CD14-positive monocyte (primary cell): ENCODE results near the gene TCEANC. TPM values are rescaled to one million over a fixed set of nuclear protein-coding genes. Genes with fewer than 3 reads are reported as not detected.

Source experiments
- DNase-seq, 3 donors: peaks; one replicate each; pipeline ENCODE4 v3.0.0-alpha.2; 2011 to 2022
- H2AFZ ChIP-seq: 2 replicates; pipeline ENCODE4 v1.6.0; 2012; ENCODE audit warnings: mild to moderate bottlenecking, low read depth, low read length, inconsistent platforms; ENCODE audit not compliant: insufficient read depth, poor library complexity, severe bottlenecking
- H3K27ac ChIP-seq, 2 donors: 1 replicate in 1 of 2; 2 replicates in 1 of 2; pipeline ENCODE4 v1.5.1; 2012 to 2013; ENCODE audit warnings: low read length in 2 of 2, control low read depth in 1 of 2, inconsistent platforms in 1 of 2, low read depth in 1 of 2, mild to moderate bottlenecking in 1 of 2
- H3K27me3 ChIP-seq, 2 donors: one replicate each; pipeline versions ENCODE4 v1.6.0 to v1.6.1; 2011 to 2013; ENCODE audit warnings: low read length in 2 of 2; ENCODE audit not compliant: control insufficient read depth in 2 of 2, insufficient read depth in 2 of 2
- H3K36me3 ChIP-seq, 2 donors: replicated peaks in 1 of 2; 1 replicate in 1 of 2; 2 replicates in 1 of 2; pipeline versions ENCODE4 v1.5.1 to v1.6.1; 2012 to 2013; ENCODE audit warnings: low read length in 2 of 2, control low read depth in 1 of 2, inconsistent platforms in 1 of 2, mild to moderate bottlenecking in 1 of 2; ENCODE audit not compliant: insufficient read depth in 2 of 2, control insufficient read depth in 1 of 2
- H3K4me1 ChIP-seq, 2 donors: 1 replicate in 1 of 2; 2 replicates in 1 of 2; pipeline versions ENCODE4 v1.5.1 to v1.6.1; 2012 to 2013; ENCODE audit warnings: low read length in 2 of 2, control low read depth in 1 of 2, inconsistent platforms in 1 of 2, mild to moderate bottlenecking in 1 of 2, moderate library complexity in 1 of 2; ENCODE audit not compliant: insufficient read depth in 2 of 2, control insufficient read depth in 1 of 2
- H3K4me2 ChIP-seq: replicated peaks from 2 replicates; pipeline ENCODE3; 2012; ENCODE audit warnings: low read length, moderate library complexity, mild to moderate bottlenecking; ENCODE audit not compliant: poor library complexity, severe bottlenecking; ENCODE audit errors: extremely low read depth
- H3K4me3 ChIP-seq, 3 experiments: fragments of 200-600 bp in 1 of 3; sonication (generic) in 1 of 3; replicated peaks in 1 of 3; 1 replicate in 2 of 3; 2 replicates in 1 of 3; pipeline ENCODE4 v1.5.1; 2011 to 2013; ENCODE audit warnings: low read length in 3 of 3, mild to moderate bottlenecking in 3 of 3, control low read depth in 2 of 3, low read depth in 2 of 3, inconsistent platforms in 1 of 3, moderate library complexity in 1 of 3
- H3K79me2 ChIP-seq: 2 replicates; pipeline ENCODE4 v1.6.0; 2012; ENCODE audit warnings: mild to moderate bottlenecking, control low read depth, inconsistent platforms, low read length, moderate library complexity; ENCODE audit not compliant: insufficient read depth
- H3K9ac ChIP-seq: 2 replicates; pipeline ENCODE4 v1.6.0; 2017; ENCODE audit warnings: low read length, mild to moderate bottlenecking; ENCODE audit not compliant: insufficient read depth, poor library complexity, severe bottlenecking
- H3K9me3 ChIP-seq, 2 donors: replicated peaks in 1 of 2; 1 replicate in 1 of 2; 2 replicates in 1 of 2; pipeline versions ENCODE4 v1.5.1 to v1.6.1; 2012 to 2013; ENCODE audit warnings: low read length in 2 of 2, control low read depth in 1 of 2; ENCODE audit not compliant: control insufficient read depth in 1 of 2, insufficient read depth in 1 of 2
- H4K20me1 ChIP-seq: 2 replicates; pipeline ENCODE4 v1.6.0; 2012; ENCODE audit warnings: mild to moderate bottlenecking, low read length, control low read depth, moderate library complexity; ENCODE audit not compliant: insufficient read depth
- H3K27ac Mint-ChIP-seq, 7 donors: one replicate each; pipeline ENCODE4 v1.8.0; 2020; ENCODE audit warnings: mild to moderate bottlenecking in 7 of 7, mixed read lengths in 7 of 7, moderate library complexity in 6 of 7, inconsistent platforms in 2 of 7
- H3K27me3 Mint-ChIP-seq, 3 donors: one replicate each; pipeline ENCODE4 v1.8.0; 2021 to 2022; ENCODE audit warnings: low read depth in 3 of 3, mild to moderate bottlenecking in 3 of 3, mixed read lengths in 3 of 3, moderate library complexity in 3 of 3, inconsistent platforms in 1 of 3
- H3K36me3 Mint-ChIP-seq, 2 donors: one replicate each; pipeline ENCODE4 v1.8.0; 2020; ENCODE audit warnings: mixed read lengths in 2 of 2, inconsistent platforms in 1 of 2, mild to moderate bottlenecking in 1 of 2
- H3K4me1 Mint-ChIP-seq: one replicate; pipeline ENCODE4 v1.8.0; 2020; ENCODE audit warnings: mild to moderate bottlenecking, mixed read lengths
- H3K4me3 Mint-ChIP-seq, 2 donors: one replicate each; pipeline ENCODE4 v1.8.0; 2020; ENCODE audit warnings: mild to moderate bottlenecking in 2 of 2, mixed read lengths in 2 of 2, moderate library complexity in 1 of 2
- H3K9me3 Mint-ChIP-seq, 7 donors: one replicate each; pipeline ENCODE4 v1.8.0; 2020 to 2022; ENCODE audit warnings: mixed read lengths in 7 of 7, mild to moderate bottlenecking in 6 of 7, moderate library complexity in 6 of 7, inconsistent platforms in 2 of 7
- WGBS: methylation state at CpG from one replicate; pipeline ENCODE4 v1.1.5; 2013; ENCODE audit warnings: missing lambda C conversion rate; ENCODE audit not compliant: insufficient coverage; 5-methylcytosine and 5-hydroxymethylcytosine counted together
- intact Hi-C, 2 donors: fragments of 100-400 bp; cut with micrococcal nuclease; formaldehyde crosslinking; loops; one replicate each; pipeline versions ENCODE4 v1.15.0 to v1.15.1; 2023
- polyA plus RNA-seq, 3 donors: library from polyadenylated mRNA; depleted of rRNA in 1 of 3; unstranded in 2 of 3; stranded (reverse) in 1 of 3; fragments of 300-500 nt in 2 of 3; fragments of >200 nt in 1 of 3; fragmentation: Illumina TruSeq in 2 of 3; gene quantifications; 1 replicate in 2 of 3; 2 replicates in 1 of 3; pipeline ENCODE4 v1.2.3, GENCODE V29; 2012 to 2021
- TF ChIP-seq, protein P1 (sequence below): fragments of 200-600 bp; IDR thresholded peaks from one replicate; pipeline ENCODE4 v1.8.0; 2022; ENCODE audit warnings: antibody characterized with exemption, mild to moderate bottlenecking

TCEANC gene
- polyA plus RNA-seq, 3 donors, result 1.6 to 2.8 (median 1.9) TPM

- Histone ChIP-seq H3K79me2 (peaks cover 17% of the 10 kb centered on the region), H3K27ac (peak overlapping the region in 1 of 2 donors; percentile 72), H3K4me3 (peak overlapping the region in 1 of 3 experiments; percentile 41), H3K4me2 (peak overlapping the region; percentile 49), H3K9ac (no peak overlapping the region), H3K4me1 (peaks cover 28 to 42% of the 10 kb centered on the region in 2 donors), H3K9me3 (no peaks in the 10 kb centered on the region), H2AFZ (no peak overlapping the region), H3K27me3 (no peaks in the 10 kb centered on the region), H3K36me3 (peaks cover 8 to 9% of the 10 kb centered on the region in 2 donors), H4K20me1 (no peaks in the 10 kb centered on the region)
- peaks cover 0 to 2% (median 0%) of the 10 kb centered on the region in 7 donors for H3K9me3 Mint-ChIP-seq
- TF ChIP-seq, protein P1, sequence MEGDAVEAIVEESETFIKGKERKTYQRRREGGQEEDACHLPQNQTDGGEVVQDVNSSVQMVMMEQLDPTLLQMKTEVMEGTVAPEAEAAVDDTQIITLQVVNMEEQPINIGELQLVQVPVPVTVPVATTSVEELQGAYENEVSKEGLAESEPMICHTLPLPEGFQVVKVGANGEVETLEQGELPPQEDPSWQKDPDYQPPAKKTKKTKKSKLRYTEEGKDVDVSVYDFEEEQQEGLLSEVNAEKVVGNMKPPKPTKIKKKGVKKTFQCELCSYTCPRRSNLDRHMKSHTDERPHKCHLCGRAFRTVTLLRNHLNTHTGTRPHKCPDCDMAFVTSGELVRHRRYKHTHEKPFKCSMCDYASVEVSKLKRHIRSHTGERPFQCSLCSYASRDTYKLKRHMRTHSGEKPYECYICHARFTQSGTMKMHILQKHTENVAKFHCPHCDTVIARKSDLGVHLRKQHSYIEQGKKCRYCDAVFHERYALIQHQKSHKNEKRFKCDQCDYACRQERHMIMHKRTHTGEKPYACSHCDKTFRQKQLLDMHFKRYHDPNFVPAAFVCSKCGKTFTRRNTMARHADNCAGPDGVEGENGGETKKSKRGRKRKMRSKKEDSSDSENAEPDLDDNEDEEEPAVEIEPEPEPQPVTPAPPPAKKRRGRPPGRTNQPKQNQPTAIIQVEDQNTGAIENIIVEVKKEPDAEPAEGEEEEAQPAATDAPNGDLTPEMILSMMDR, result peak; percentile 62
- peak overlapping the region; percentile 83 to 93 (median 89) for H3K27ac Mint-ChIP-seq
- peaks cover 0 to 15% (median 1%) of the 10 kb centered on the region in 3 donors for H3K27me3 Mint-ChIP-seq
- intact Hi-C loops, result loop anchor here (5.0 to 10.0 kb wide), 2 partner anchors 76 to 374 kb away; partner anchors contain the start of genes OFD1 (in 2 of the 2) and TRAPPC2 (in 2 of the 2)
- peaks cover 28% of the 10 kb centered on the region for H3K4me1 Mint-ChIP-seq
- no CpG with 5 or more reads among the region's 2 CpGs for WGBS
- H3K36me3 Mint-ChIP-seq, result peaks cover 19 to 25% of the 10 kb centered on the region in 2 donors
- peak overlapping the region; percentile 37 to 46 for H3K4me3 Mint-ChIP-seq
- DNase-seq, result peak in 2 of 3 donors; percentile 44 to 58
Observed at GRCh38 chrX:13658602-13659001, 5.7 kb downstream of the TCEANC start.

- H3K79me2 ChIP-seq, result peaks cover 15% of the 10 kb centered on the region
- Mint-ChIP-seq H3K27me3 (peaks cover 0 to 17% (median 1%) of the 10 kb centered on the region in 3 donors), H3K4me1 (peaks cover 33% of the 10 kb centered on the region), H3K4me3 (peak overlapping the region; percentile 37 to 46), H3K36me3 (peaks cover 19 to 25% of the 10 kb centered on the region in 2 donors), H3K27ac (peak overlapping the region; percentile 83 to 93 (median 89)), H3K9me3 (peaks cover 0 to 2% (median 0%) of the 10 kb centered on the region in 7 donors)
- TF ChIP-seq, protein P1, result no peak
- intact Hi-C loops, result loop anchor here (5.0 to 10.0 kb wide), 2 partner anchors 76 to 373 kb away; partner anchors contain the start of genes OFD1 (in 2 of the 2) and TRAPPC2 (in 2 of the 2)
- H3K4me3 ChIP-seq, result peak overlapping the region in 1 of 3 experiments; percentile 41
- H2AFZ ChIP-seq, result no peak overlapping the region
- H3K9me3 ChIP-seq, result no peaks in the 10 kb centered on the region
- H3K36me3 ChIP-seq, result peaks cover 8 to 9% of the 10 kb centered on the region in 2 donors
- H3K27ac ChIP-seq, result peak overlapping the region in 1 of 2 donors; percentile 72
- peak overlapping the region; percentile 49 for H3K4me2 ChIP-seq
- H3K4me1 ChIP-seq, result peaks cover 29 to 42% of the 10 kb centered on the region in 2 donors
- peaks cover 0 to 2% of the 10 kb centered on the region in 2 donors for H3K27me3 ChIP-seq
- peak; percentile 60 to 86 (median 85) for DNase-seq
- H4K20me1 ChIP-seq, result no peaks in the 10 kb centered on the region
- no CpG with 5 or more reads among the region's 6 CpGs for WGBS
- no peak overlapping the region for H3K9ac ChIP-seq
Observed at GRCh38 chrX:13659063-13659462, 6.1 kb downstream of the TCEANC start.
